HG03565 (cell line): ENCODE results near the gene LRRIQ1.
"Not testable (repeated sequence)": the region's sequence is repeated elsewhere in the genome, so short reads cannot be mapped to it uniquely, and the experiment has no call there.

Experiments used
- ATAC-seq: cut with Tn5 transposase; IDR thresholded peaks from one replicate; pipeline ENCODE4 v1.9.1; 2021; ENCODE audit warnings: mild to moderate bottlenecking, moderate library complexity; ENCODE audit not compliant: unreplicated experiment

Gene LRRIQ1

DNA sequence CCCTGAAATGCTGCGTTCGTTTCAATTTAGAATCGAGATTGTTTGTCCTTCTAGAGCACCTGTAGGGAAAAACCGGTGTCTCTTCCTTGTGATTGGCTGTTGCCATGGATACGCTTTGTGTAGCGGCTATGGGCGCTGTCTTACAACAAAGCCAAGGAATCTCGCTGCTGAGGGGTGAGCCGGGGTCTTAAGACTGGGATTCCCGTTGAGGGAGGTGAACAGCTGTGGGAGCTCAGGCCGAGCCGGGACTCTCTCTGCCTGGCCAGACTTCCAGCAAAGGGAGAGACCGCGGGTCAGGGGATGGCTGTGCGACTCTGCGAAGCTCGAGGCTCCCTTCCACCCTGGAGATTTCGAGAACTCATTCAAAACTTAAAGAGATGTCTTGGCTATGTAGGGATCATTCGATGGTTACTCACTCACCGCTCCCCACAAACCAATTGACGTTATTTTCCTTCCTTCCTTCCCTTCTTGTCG lies at the start of gene LRRIQ1, which contains the start of gene TSPAN19:
Gene LRRIQ1, plus strand, starts transcription at position 118 of the 474 bp plus-strand sequence. CDS start 1,826 bp downstream, outside the sequence.
Gene TSPAN19, minus strand, starts transcription at position 44 of the 474 bp plus-strand sequence. CDS start 6,331 bp downstream, outside the sequence.
- peak; percentile 97 for ATAC-seq

DNA sequence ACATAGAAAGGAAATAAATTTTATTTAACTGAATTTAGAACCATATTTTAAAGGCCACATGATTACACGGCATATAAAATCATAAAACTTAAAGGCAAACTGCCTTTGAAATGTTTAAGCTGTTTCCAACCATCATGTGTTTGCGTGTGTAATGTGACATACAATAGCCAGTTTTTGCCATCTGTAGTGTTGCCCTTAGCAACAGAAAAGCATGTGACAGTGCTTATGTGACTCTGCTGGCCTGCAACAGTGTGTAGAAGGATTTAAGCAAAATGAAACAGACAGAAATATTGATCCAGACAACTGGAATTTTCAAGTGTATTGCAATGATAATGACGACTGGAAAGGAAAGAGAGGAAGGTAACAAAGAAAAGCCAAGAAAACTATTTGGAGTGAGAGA lies 49.6 kb upstream of the LRRIQ1 start:
- no peak for ATAC-seq

DNA sequence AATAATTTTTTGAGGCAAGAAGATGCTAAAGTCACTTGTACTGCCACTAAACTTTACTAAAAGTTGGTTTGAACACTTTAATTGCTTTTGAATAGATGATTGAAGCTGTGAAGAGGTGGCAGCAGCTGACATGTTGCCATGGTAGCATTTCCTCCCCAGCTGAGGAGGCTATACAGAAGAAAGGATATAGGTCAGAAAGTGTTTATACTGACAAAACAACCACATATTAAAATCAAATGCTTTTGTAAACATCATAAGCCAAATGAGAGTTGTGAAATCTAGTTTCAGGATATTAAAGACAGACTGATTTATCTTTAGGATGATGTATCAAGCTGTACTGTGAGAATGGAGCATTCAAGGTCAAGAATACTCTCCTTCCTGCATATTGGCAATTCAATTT lies 41.7 kb upstream of the LRRIQ1 start:
- no peak for ATAC-seq

- ATAC-seq = no peak
Observed at GRCh38 chr12:84995641-84996040, 40.5 kb upstream of the LRRIQ1 start.

DNA sequence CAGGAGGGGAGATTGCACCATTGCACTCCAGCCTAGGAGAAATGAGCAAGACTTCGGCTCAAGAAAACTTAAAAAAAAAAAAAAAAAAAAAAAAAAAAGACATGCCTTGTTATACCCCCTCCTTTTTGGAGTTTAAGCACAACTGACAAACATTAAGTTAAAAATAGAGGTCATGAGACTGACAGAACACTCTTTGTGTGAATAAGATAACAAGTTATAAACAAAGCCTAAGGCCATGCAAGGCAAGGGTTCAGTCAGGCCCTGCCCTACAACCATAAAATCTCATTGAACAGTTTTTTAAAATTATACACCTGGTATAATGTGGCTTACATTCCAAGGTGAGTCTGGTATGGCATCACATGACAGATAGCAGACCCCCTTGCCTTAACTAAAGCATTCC lies 39.4 kb upstream of the LRRIQ1 start:
- no peak for ATAC-seq

DNA sequence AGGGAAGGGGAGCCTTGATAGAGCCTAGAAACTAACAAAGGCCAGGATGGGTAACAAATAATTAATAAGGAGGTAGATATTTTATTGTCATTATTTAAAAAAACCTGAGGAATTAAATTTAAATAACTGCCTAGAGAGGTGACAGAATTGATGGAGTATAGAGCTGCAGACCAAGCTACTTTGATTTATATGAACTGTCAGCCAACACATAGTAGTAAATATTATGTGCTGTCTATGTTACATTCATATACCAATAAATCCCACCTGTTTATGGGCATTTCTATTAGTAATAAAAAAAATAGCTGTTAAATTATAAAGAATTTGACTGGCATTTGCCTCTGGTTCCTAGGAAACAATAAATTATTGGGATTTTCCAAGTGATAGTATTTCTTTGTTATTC lies 37.8 kb upstream of the LRRIQ1 start:
- ATAC-seq = no peak

- no peak for ATAC-seq
Observed at GRCh38 chr12:85000729-85001128, 35.4 kb upstream of the LRRIQ1 start.

DNA sequence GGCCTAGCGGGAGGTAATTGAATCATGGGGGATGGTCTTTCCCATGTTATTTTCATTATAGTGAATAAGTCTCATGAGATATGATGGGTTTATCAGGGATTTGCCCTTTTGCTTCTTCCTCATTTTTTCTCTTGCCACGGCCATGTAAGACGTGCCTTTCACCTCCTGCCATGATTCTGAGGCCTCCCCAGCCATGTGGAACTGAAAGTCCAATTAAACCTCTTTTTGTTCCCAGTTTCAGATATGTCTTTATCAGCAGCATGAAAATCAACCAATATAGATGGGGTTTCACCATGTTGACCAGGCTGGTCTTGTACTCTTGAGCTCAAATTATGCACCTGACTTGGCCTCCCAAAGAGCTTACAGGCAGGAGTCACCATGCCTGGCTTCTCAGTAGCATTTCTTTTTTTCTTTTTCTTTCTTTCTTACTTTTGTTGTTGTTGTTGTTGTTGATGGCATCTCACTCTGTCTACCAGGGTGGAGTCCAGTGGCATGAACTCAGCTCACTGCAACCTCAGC lies 33.3 kb upstream of the LRRIQ1 start:
- ATAC-seq = no peak

GRCh38 chr12:85004204-85004603 lies 31.9 kb upstream of the LRRIQ1 start:
- ATAC-seq = no peak

DNA sequence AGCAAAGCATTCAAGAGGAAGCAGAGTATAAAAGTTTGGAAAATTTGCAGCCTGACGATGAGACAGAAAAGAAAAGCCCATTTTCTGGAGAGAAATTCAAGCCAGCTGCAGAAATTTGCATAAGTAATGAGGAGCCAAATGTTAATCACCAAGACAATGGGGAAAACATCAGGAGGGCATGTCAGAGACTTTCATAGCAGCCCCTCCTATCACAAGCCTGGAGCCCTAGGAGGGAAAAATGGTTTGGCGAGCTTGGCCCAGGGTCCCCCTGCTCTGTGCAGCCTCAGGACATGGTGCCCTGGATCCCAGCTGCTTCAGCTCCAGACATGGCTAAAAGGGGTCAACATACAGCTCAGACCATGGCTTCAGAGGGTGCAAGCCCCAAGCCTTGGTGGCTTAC lies 31.1 kb upstream of the LRRIQ1 start:
- ATAC-seq = not testable (repeated sequence)

DNA sequence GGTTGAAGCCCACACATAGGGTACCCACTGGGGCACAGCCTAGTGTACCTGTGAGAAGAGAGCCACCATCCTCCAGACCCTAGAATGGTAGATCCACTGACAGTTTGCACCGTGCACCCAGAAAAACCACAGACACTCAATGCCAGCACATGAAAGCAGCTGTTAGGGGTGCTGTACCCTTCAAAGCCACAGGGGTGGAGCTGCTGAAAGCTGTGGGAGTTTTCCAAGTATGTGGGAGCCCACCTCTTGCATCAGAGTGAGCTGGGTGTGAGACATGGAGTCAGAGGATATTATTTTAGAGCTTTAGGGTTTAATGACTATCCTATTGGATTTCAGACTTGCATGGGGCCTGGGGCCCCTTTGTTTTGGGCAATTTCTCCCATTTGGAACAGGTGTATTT lies 30.5 kb upstream of the LRRIQ1 start:
- no peak for ATAC-seq

DNA sequence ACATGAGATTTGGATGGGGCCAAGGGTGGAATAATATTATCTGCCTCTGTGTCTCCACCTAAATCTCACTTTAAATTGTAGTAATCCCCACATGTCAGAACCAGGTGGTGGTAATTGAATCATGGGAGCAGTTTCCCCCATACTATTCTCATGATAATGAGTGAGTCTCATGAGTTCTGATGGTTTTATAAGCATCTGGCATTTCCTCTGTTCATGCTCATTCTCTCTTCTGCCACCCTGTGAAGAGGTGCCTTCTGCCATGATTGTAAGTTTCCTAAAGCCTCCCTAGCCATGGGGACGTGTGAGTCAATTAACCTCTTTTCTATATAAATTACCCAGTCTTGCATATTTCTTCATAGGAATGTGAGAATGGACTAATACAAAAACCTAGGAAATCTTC lies 29.9 kb upstream of the LRRIQ1 start:
- ATAC-seq = no peak

DNA sequence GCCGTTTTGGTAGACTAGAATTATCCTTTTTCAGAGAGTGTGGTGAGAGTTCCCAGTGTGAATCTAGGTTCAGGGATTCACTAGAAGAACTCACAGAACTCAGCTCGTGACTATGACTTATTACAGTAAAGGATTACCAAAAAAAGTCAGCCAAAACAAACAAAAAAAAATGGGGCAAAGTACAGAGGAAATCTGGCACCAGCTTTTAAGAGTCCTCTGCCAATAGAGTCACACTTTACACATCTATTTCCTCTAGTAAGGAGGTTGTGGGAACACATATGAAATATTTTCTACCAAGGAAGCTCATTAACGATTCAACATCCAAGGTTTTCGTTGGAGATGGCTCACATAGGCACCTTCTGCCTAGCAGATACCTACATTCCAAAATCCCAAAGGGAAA lies 28.3 kb upstream of the LRRIQ1 start:
- ATAC-seq = no peak

DNA sequence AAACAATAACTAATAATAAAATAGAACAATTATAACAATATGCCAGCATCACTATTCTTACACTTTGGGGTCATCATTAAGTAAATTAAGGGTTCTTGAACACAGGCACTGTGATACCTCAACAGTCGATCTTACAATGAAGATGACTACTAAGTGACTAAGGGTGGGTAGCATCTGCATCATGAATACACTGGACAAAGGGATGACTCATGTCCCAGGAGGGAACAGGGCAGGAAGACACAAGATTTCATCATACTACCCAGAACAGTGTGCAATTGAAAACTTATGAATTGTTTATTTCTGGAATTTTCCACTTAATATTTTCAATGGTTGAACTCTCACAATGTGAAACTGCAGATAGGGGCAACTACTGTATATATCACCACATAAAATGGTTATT lies 19.7 kb upstream of the LRRIQ1 start:
- ATAC-seq = no peak

GRCh38 chr12:85017133-85017532 lies 19.0 kb upstream of the LRRIQ1 start:
- no peak for ATAC-seq

DNA sequence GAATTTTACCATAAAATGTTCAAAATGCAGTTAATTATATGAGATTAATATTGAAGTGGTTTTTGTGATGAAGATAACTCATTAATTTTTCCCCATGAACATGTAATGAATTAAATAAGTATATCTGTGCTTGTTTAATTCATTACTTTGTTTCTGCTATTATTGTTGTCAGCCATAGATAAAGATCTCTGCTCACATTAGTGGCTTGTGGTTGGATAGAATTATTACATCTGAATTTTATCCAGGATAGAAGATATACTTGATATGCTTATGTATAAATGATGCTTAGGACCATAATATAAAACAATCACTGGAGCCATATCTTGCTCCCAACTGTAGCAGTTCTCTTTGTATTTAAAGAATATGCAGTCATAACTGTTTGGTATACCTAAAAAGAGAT lies 18.5 kb upstream of the LRRIQ1 start:
- ATAC-seq = no peak

- no peak for ATAC-seq
Observed at GRCh38 chr12:85018098-85018497, 18.1 kb upstream of the LRRIQ1 start.

DNA sequence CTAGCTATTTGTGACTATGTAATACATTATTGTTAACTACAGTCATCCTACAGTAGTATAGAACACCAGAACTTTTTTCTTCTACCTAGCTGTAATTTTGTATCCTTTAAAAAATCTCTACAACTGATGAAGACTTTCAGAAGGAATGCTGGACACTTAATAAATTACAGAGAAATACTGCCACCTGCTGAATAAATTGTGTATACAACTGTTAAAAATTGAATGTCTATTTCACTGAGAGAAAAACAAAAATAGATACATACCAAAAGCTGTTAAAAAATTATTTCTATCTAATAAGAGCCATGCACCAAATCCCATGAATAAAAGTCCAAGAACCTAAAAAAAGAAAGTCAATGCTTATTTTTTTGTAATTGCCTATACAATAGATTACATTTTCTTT lies 6.7 kb upstream of the LRRIQ1 start:
- peak; percentile 53 for ATAC-seq

- no peak for ATAC-seq
Observed at GRCh38 chr12:85036733-85037132, 582 bp downstream of the LRRIQ1 start.

DNA sequence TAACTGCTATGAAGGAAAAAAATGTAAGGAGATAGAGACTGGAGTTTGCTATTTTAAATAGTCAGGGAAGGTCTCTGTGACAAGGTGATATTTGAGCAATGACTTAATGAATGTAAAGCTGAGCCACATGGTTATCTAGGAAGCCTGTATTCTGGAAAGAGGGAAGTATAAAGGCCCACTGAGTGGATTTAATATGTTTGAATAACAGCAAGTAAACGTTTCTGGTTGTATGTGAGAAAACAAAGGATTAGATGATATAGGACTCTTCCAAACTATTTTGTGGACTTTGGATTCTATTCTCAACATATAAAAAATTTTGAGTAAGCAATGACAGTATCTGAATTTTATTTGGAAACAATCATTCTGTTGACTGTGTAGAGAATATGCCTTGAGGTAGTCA lies 5.2 kb downstream of the LRRIQ1 start:
- no peak for ATAC-seq

DNA sequence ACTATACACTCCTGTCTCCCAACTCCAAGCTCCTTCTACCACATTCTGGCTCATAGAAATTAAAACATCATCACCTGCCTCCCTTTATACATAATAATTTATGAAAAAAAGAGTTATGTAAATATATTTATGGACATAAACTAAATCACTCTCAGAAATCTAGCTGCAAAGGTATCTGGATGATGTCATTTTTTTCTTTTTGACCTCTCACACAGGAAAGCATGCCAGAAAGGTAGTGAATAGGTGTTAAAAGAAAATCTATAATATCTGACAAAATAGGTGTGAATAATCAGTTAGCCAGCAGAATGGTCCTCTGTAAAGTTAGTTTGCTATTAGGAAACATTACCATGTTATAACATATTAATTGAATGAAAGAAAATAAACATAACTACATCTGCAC lies 7.7 kb downstream of the LRRIQ1 start:
- ATAC-seq = no peak

- ATAC-seq = peak; percentile 83
Observed at GRCh38 chr12:85057370-85057963, 21.3 kb downstream of the LRRIQ1 start.

- no peak for ATAC-seq
Observed at GRCh38 chr12:85058339-85058738, 22.2 kb downstream of the LRRIQ1 start.
